Neural cell (in vitro differentiated cells): ENCODE results near the gene RPGRIP1L. TPM values are rescaled to one million over a fixed set of nuclear protein-coding genes. Genes with fewer than 3 reads are reported as not detected.
"Not testable (repeated sequence)": the region's sequence is repeated elsewhere in the genome, so short reads cannot be mapped to it uniquely, and the experiment has no call there.

ENCODE experiments used
- H2AFZ ChIP-seq: fragments of 200-600, 300-800 bp; sonication (generic), shearing (Covaris generic); 2 replicates; pipeline ENCODE4 v1.6.0; 2014; ENCODE audit warnings: low read depth, mild to moderate bottlenecking, antibody characterized with exemption, low read length, moderate library complexity
- H3F3A ChIP-seq: fragments of 200-600 bp; shearing (Covaris generic); 2 replicates; pipeline ENCODE4 v1.6.1; 2016; ENCODE audit warnings: mild to moderate bottlenecking, moderate library complexity, mixed read lengths, antibody characterized with exemption, low read length; ENCODE audit not compliant: insufficient read depth, poor library complexity, severe bottlenecking
- H3K27ac ChIP-seq: fragments of 200-600, 300-800 bp; sonication (generic), shearing (Covaris generic); 2 replicates; pipeline ENCODE4 v1.5.1; 2014; ENCODE audit warnings: mild to moderate bottlenecking, low read length, moderate library complexity
- H3K27me3 ChIP-seq: fragments of 300-800, 200-600 bp; sonication (generic), shearing (Covaris generic); 2 replicates; pipeline ENCODE4 v1.6.0; 2014; ENCODE audit warnings: mild to moderate bottlenecking, low read depth, low read length, moderate library complexity; ENCODE audit not compliant: insufficient read depth
- H3K36me3 ChIP-seq: fragments of 300-800, 200-600 bp; sonication (generic), shearing (Covaris generic); 2 replicates; pipeline ENCODE4 v1.5.1; 2014; ENCODE audit warnings: mild to moderate bottlenecking, antibody characterized with exemption, low read length, moderate library complexity; ENCODE audit not compliant: insufficient read depth
- H3K4me2 ChIP-seq: fragments of 300-800, 200-600 bp; sonication (generic), shearing (Covaris generic); 2 replicates; pipeline ENCODE4 v1.6.0; 2014; ENCODE audit warnings: mild to moderate bottlenecking, low read length
- H3K4me3 ChIP-seq: fragments of 300-800, 200-600 bp; sonication (generic), shearing (Covaris generic); 2 replicates; pipeline ENCODE4 v1.5.1; 2014; ENCODE audit warnings: mild to moderate bottlenecking, low read length, moderate library complexity
- H3K79me2 ChIP-seq: fragments of 200-600 bp; shearing (Covaris generic); replicated peaks from 2 replicates; pipeline ENCODE4 v1.6.0; 2014; ENCODE audit warnings: mild to moderate bottlenecking, low read length, moderate library complexity; ENCODE audit not compliant: insufficient read depth
- H3K9ac ChIP-seq: fragments of 300-800, 200-600 bp; sonication (generic), shearing (Covaris generic); 2 replicates; pipeline ENCODE4 v1.6.1; 2016; ENCODE audit warnings: mild to moderate bottlenecking, low read length, mixed read lengths
- H3K9me2 ChIP-seq: fragments of 200-600 bp; shearing (Covaris generic); 2 replicates; pipeline ENCODE4 v1.6.1; 2016; ENCODE audit warnings: mild to moderate bottlenecking, low read length, mixed read lengths; ENCODE audit not compliant: insufficient read depth
- H3K9me3 ChIP-seq: fragments of 200-600, 300-800 bp; sonication (generic), shearing (Covaris generic); 2 replicates; pipeline ENCODE4 v1.6.1; 2016; ENCODE audit warnings: mild to moderate bottlenecking, mixed run types, low read length, moderate library complexity, mixed read lengths
- H4K20me1 ChIP-seq: fragments of 200-600 bp; shearing (Covaris generic); 2 replicates; pipeline ENCODE4 v1.6.1; 2016; ENCODE audit warnings: mild to moderate bottlenecking, mixed run types; ENCODE audit not compliant: insufficient read depth
- EP300 ChIP-seq: fragments of 450-650 bp; conservative IDR thresholded peaks from 2 replicates; pipeline ENCODE4 v1.6.1; 2014; ENCODE audit warnings: antibody characterized with exemption, mild to moderate bottlenecking, moderate library complexity; ENCODE audit not compliant: poor library complexity, severe bottlenecking
- EZH2 ChIP-seq: fragments of 200-600, 300-800 bp; shearing (Covaris generic), sonication (generic); IDR thresholded peaks from 2 replicates; pipeline ENCODE4 v1.6.1; 2014; ENCODE audit warnings: antibody characterized with exemption, low read length, borderline replicate concordance, mild to moderate bottlenecking; ENCODE audit not compliant: insufficient read depth, poor library complexity, severe bottlenecking
- MXI1 ChIP-seq: fragments of 450-650 bp; conservative IDR thresholded peaks from 2 replicates; pipeline ENCODE4 v1.6.1; 2014; ENCODE audit warnings: antibody characterized with exemption, mild to moderate bottlenecking; ENCODE audit not compliant: poor library complexity, severe bottlenecking
- POLR2AphosphoS5 ChIP-seq: IDR thresholded peaks from 2 replicates; pipeline ENCODE4 v1.6.1; 2012
- RAD21 ChIP-seq: fragments of 450-650 bp; conservative IDR thresholded peaks from 2 replicates; pipeline ENCODE4 v1.6.1; 2014; ENCODE audit warnings: antibody characterized with exemption, mild to moderate bottlenecking, moderate library complexity
- SMC3 ChIP-seq: fragments of 450-650 bp; conservative IDR thresholded peaks from 2 replicates; pipeline ENCODE4 v1.6.1; 2014; ENCODE audit warnings: antibody characterized with exemption, mild to moderate bottlenecking, moderate library complexity; ENCODE audit not compliant: poor library complexity
- TAF1 ChIP-seq: IDR thresholded peaks from 2 replicates; pipeline ENCODE4 v1.6.1; 2012; ENCODE audit warnings: low read depth
- polyA plus RNA-seq: library from polyadenylated mRNA; depleted of rRNA; stranded (reverse); fragments of >200 nt; gene quantifications from 2 replicates; pipeline ENCODE4 v1.2.3, GENCODE V29; 2014
- TF ChIP-seq, protein P1 (sequence below): fragments of 450-650 bp; IDR thresholded peaks from 2 replicates; pipeline ENCODE4 v1.5.1; 2014; ENCODE audit warnings: antibody characterized with exemption, mild to moderate bottlenecking, moderate library complexity; ENCODE audit not compliant: poor library complexity, severe bottlenecking
- TF ChIP-seq, protein P2 (sequence below): IDR thresholded peaks from 2 replicates; pipeline ENCODE4 v1.6.1; 2012; ENCODE audit warnings: borderline replicate concordance

Gene RPGRIP1L
- polyA plus RNA-seq, 1 donor from 2014 or later: 24.6 TPM

DNA sequence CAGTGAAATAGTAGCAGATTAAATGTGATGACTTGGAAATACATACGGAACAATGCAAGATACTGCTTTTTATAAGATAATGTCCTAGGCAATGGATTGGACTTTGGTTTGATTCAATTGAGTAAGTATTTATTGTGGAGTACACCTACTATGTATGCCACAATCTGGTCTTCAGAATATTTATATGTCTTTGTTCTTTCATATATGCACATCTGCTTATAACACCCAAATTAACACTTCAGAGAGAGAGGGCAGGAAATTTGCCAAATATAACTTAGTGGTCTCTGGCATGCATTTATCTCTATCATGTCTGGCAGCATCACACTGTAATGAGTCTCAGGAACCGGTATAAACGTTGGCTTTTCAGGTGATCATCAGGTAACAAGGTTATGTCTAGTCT is 16.9 kb downstream of the RPGRIP1L start:
- Histone ChIP-seq H3K79me2 (no peaks in the 10 kb centered on the region), H3F3A (no peaks in the 10 kb centered on the region), H3K27ac (no peak overlapping the region), H3K9me2 (no peaks in the 10 kb centered on the region), H3K27me3 (no peaks in the 10 kb centered on the region), H4K20me1 (no peaks in the 10 kb centered on the region), H3K9me3 (no peaks in the 10 kb centered on the region), H2AFZ (no peak overlapping the region), H3K4me2 (no peak overlapping the region), H3K4me3 (no peak overlapping the region), H3K9ac (no peak overlapping the region), H3K36me3 (peaks cover 4% of the 10 kb centered on the region)
- TF ChIP-seq TAF1 (no peak), MXI1 (no peak), SMC3 (no peak), EP300 (no peak), RAD21 (no peak), POLR2AphosphoS5 (no peak), EZH2 (no peak)
- TF ChIP-seq, protein P1, sequence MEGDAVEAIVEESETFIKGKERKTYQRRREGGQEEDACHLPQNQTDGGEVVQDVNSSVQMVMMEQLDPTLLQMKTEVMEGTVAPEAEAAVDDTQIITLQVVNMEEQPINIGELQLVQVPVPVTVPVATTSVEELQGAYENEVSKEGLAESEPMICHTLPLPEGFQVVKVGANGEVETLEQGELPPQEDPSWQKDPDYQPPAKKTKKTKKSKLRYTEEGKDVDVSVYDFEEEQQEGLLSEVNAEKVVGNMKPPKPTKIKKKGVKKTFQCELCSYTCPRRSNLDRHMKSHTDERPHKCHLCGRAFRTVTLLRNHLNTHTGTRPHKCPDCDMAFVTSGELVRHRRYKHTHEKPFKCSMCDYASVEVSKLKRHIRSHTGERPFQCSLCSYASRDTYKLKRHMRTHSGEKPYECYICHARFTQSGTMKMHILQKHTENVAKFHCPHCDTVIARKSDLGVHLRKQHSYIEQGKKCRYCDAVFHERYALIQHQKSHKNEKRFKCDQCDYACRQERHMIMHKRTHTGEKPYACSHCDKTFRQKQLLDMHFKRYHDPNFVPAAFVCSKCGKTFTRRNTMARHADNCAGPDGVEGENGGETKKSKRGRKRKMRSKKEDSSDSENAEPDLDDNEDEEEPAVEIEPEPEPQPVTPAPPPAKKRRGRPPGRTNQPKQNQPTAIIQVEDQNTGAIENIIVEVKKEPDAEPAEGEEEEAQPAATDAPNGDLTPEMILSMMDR: no peak
- TF ChIP-seq, protein P2, sequence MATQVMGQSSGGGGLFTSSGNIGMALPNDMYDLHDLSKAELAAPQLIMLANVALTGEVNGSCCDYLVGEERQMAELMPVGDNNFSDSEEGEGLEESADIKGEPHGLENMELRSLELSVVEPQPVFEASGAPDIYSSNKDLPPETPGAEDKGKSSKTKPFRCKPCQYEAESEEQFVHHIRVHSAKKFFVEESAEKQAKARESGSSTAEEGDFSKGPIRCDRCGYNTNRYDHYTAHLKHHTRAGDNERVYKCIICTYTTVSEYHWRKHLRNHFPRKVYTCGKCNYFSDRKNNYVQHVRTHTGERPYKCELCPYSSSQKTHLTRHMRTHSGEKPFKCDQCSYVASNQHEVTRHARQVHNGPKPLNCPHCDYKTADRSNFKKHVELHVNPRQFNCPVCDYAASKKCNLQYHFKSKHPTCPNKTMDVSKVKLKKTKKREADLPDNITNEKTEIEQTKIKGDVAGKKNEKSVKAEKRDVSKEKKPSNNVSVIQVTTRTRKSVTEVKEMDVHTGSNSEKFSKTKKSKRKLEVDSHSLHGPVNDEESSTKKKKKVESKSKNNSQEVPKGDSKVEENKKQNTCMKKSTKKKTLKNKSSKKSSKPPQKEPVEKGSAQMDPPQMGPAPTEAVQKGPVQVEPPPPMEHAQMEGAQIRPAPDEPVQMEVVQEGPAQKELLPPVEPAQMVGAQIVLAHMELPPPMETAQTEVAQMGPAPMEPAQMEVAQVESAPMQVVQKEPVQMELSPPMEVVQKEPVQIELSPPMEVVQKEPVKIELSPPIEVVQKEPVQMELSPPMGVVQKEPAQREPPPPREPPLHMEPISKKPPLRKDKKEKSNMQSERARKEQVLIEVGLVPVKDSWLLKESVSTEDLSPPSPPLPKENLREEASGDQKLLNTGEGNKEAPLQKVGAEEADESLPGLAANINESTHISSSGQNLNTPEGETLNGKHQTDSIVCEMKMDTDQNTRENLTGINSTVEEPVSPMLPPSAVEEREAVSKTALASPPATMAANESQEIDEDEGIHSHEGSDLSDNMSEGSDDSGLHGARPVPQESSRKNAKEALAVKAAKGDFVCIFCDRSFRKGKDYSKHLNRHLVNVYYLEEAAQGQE: no peak

DNA sequence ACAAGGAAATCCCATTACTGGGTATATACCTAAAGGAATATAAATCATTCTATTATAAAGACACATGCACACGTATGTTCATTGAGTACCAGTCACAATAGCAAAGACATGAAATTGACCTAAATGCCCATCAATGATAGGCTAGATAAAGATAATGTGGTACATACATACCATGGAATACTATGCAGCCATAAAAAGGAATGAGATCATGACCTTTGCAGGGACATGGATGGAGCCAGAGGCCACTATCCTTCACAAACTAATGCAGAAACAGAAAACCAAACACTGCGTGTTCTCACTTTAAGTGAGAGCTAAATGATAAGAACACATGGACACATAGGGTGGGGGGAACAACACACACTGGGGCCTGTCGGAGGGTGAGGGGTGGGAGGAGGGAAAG is 18.3 kb downstream of the RPGRIP1L start:
- not testable (repeated sequence) for H3K27ac ChIP-seq, H3F3A ChIP-seq, H3K27me3 ChIP-seq, H3K9me2 ChIP-seq, H3K4me3 ChIP-seq, H3K36me3 ChIP-seq, H3K9ac ChIP-seq, H2AFZ ChIP-seq, H3K4me2 ChIP-seq, H4K20me1 ChIP-seq, H3K9me3 ChIP-seq, H3K79me2 ChIP-seq

DNA sequence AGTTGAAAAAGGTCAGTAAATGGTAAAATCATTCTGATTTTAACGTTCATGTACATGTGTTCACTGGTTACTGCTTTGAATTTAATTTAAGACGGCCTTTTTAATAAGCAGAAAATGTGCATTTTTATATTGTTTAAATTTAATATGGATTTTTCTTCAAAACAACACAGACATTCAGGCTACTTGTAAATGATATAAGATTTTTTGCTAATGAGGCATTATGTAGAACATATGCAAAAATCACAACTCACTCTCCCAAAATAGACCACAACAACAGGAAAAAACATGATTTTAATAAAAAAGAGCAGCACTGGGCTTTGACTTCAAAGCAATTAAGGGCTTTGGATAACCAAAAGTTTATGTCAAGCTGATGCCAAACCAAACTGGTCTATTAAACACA is 22.3 kb downstream of the RPGRIP1L start:
- no peak overlapping the region for H3K27ac ChIP-seq
- H3K4me3 ChIP-seq: no peak overlapping the region
- no peaks in the 10 kb centered on the region for H3F3A ChIP-seq
- no peaks in the 10 kb centered on the region for H4K20me1 ChIP-seq
- H2AFZ ChIP-seq: no peak overlapping the region
- no peaks in the 10 kb centered on the region for H3K79me2 ChIP-seq
- no peaks in the 10 kb centered on the region for H3K27me3 ChIP-seq
- H3K9me3 ChIP-seq: no peaks in the 10 kb centered on the region
- no peak overlapping the region for H3K4me2 ChIP-seq
- TF ChIP-seq POLR2AphosphoS5 (no peak), TAF1 (no peak), EP300 (no peak), RAD21 (no peak), SMC3 (no peak), MXI1 (no peak), EZH2 (no peak)
- TF ChIP-seq, protein P2: no peak
- TF ChIP-seq, protein P1: no peak
- no peak overlapping the region for H3K9ac ChIP-seq
- H3K36me3 ChIP-seq: no peaks in the 10 kb centered on the region
- H3K9me2 ChIP-seq: no peaks in the 10 kb centered on the region
